NCI-H82 treated with DMSO at 0.1 percent for 48 hours (cell line): ENCODE results near the gene TMX4.
"Not testable (repeated sequence)": the region's sequence is repeated elsewhere in the genome, so short reads cannot be mapped to it uniquely, and the experiment has no call there.

Source experiments
- DNase-seq: peaks from one replicate; lab custom pipeline; 2025; ENCODE audit not compliant: unreplicated experiment; lab: John Stamatoyannopoulos, UW

The TMX4 gene

GRCh38 chr20:8019246-8019997 lies at the start of gene TMX4:
Gene TMX4 (minus strand): TSS chr20:8019761. CDS start chr20:8019613, 148 bp downstream.
- peak; percentile 94 for DNase-seq

GRCh38 chr20:8067082-8067481 lies 47.5 kb upstream of the TMX4 start:
- DNase-seq: no peak

GRCh38 chr20:8066662-8067061 lies 47.1 kb upstream of the TMX4 start:
- no peak for DNase-seq

GRCh38 chr20:8065691-8066090 lies 46.1 kb upstream of the TMX4 start:
- DNase-seq: no peak

DNA sequence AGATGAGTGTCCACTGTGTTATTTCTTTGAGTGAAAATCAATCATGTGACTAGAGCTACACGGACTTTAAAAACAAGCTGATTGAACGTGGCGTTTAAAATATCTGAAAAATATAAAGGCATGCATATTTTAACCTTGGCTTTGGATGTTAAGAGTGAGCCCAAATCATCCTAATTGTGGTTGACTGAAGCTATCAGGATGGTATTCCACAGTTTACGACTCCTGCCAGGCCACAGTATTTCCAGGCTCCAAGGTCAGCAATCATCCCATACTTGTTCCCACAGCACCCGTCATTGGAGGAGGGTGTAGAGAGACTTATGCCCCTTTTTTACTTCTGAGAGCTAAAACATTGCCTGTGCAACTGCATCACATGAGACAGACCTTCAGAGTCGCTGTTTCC lies 43.2 kb upstream of the TMX4 start:
- no peak for DNase-seq

DNA sequence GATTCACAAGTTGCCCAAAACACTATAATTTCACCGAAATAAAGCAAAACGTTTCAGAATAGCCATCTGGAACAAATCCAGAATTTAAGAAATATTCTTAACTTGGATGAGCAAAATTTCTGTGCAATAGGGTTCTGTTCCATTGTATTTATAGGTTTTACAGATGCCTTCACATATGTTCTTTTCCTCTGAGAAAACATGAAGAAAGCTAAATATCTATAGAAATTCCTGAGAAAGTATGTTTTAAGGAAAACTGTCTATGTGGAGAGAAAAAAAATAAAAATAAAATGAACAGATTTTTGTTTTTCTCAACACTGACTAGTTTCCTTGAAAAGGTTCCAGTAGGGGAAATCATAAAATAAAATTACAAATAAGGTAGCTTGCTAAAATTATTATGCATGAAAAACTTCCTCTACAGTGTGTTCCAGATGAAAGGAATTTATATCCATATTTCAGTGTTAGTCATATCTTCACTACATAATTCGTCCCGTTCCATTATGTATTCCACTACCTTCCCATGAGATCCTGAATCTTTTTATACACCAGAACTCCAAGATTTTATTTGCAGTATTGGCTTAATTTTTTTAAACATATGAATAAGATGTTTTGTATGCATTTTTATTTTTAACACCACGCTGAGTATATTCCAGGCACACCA lies 42.4 kb upstream of the TMX4 start:
- no peak for DNase-seq

DNA sequence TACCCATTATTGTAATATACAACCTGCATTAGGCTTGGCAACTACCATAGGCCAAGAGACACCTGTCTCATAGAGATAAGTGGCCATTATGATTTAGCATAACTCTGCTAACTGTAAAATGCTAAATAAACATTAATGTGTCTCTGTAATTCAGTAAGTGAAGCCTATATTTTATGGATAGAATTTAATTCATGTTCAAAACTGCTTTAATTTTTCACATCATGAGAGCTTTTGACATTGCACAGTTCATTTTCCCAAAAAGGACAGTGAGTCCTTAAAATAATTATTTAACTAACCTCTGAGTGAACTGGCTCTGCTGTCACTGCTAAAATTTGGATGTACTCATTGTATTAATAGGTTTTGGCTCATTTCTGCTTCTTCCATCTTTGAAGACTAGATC lies 41.4 kb upstream of the TMX4 start:
- no peak for DNase-seq

DNA sequence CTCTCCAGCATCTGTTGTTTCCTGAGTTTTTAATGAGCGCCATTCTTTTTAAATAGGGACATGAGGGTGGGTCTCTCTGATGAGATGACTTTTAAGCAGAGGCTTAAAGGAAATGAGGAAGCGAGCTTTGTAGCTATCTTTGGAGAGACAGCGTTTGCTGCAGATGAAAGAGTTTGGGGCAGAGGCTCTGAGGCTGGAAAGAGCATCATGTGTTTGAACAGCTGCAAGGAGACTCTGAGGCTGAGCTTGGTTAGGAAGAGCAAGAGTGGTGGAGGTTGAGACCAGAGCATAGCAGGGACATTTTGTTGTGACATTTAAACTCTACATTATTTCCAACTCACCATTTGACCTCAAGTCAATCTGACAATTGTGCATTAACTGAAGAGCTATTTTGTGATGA lies 38.3 kb upstream of the TMX4 start:
- DNase-seq: no peak

DNA sequence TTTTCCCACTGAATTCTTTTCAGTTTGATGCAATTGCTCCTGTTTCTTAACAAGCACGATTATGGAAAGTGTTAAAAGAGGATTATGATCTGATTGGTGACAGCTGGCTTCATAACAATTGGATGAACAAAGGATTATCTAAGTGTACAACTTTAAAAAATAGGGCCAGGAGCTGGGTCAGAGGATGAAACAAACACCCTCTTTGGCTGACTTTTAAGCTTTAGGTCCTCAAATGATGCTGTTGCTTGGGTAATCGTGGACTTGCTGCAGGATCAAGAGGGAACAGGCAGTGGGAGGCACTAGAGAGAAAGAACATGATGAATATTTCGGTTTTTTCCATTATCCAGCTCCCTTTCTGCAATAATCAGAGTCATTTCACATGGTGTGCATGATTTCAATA lies 35.5 kb upstream of the TMX4 start:
- DNase-seq: peak; percentile 87

GRCh38 chr20:8050157-8050837 lies 30.7 kb upstream of the TMX4 start:
- no peak for DNase-seq

DNA sequence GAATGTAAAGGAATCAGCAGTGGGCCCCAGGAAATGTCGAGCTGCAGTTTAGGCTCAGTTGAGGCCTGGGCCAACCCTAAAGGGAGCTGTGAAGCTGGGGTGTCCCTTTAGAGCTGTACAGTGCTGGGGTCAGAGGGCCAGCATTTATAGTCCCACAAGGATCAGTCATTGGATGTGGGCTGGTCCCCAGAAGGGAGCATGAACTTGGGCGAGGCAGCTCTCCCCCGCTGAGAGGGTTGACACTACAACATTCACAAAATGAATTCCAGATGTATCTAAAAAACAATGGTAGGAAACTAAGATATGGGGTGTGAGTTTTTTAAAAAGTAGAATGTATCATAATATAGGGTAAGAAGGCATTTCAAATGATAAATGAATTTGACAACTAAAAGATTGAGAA lies 29.7 kb upstream of the TMX4 start:
- no peak for DNase-seq

GRCh38 chr20:8045946-8046345 lies 26.4 kb upstream of the TMX4 start:
- DNase-seq: no peak

GRCh38 chr20:8043687-8044282 lies 24.2 kb upstream of the TMX4 start:
- peak; percentile 59 for DNase-seq

- no peak for DNase-seq
Observed at GRCh38 chr20:8039042-8039441, 19.5 kb upstream of the TMX4 start.

- DNase-seq: no peak
Observed at GRCh38 chr20:8036771-8037170, 17.2 kb upstream of the TMX4 start.

GRCh38 chr20:8033151-8033841 lies 13.7 kb upstream of the TMX4 start:
- no peak for DNase-seq

DNA sequence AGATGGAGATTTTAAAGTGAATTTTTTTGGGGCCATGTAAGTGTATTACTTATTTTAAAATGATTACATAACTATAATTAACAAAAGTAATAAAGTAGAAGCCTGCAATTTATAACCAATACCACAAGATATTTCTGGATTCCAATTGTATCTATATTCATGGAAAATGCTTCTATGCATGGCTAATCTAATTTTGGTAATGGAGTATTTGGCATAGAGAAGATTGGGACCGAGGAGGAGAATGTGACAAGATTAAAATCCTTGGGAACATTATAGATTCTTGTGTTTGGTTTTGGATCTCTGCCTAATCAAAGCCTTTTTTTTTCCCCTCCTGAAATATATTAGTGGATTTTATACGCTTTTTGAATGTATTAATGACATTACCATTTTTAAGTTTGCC lies 12.9 kb upstream of the TMX4 start:
- no peak for DNase-seq

- DNase-seq: not testable (repeated sequence)
Observed at GRCh38 chr20:8031539-8031938, 12.0 kb upstream of the TMX4 start.

DNA sequence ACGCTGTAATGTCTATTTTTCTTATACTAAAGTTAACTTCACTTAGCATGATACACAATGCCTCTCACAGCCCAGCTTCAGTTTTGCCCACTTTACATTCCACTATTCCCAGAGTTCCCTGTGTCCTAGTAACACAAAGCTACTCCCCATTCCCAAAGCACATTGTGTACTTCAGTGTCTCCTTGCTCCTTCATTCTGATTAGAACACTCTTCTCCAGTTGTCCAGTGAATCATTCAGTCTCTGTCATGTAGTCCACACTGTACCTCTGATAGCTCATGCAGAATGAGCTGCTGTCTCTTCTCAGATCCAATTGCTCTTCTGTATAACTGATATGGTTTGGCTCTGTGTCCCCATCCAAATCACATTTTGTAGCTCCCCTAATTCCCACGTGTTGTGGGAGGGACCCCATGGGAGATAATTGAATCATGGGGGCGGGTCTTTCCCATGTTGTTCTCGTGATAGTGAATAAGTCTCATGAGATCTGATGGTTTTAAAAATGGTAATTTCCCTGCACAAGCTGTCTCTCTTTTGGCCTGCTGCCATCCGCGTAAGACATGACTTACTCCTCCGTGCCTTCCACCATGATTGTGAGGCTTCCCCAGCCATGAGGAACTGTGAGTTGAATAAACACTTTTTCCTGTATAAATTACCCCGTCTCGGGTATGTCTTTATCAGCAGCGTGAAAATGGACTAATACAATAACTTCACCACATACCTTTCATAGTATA lies 2.1 kb upstream of the TMX4 start:
- DNase-seq: no peak

DNA sequence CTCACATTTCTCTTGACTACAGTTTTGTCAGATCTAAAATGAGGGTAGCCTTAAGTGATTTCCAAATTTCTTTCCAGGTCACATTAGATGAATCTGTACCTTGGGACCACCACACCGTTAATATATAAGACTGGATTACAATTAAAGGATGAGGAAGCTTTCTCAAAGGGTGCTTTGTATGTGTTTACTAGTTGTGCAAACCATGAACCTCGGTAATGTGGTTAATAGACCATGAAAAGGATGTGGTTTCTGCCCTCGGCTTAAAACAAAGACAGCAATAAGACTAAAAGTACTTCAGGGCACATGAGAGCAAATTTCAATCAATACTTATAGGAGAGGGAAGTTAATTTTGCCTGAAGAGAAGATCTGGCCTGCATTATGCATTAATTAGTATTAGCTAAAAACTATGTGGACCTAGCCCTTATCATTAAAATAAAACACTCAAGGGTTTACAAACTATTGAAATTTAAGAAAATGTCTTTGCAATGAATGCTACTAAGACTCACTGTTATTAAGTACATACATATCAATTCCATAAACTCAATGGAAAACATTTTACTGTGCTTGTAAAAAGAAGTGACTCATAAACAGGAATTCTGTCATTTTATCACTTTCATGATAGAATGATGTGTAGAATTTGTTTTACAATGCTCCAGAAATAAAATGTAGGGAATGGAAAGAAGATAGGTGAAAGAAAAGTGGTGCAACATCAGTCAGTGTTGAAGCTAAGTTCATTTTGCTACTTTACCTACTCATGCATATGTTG lies 936 bp upstream of the TMX4 start:
- DNase-seq: peak; percentile 42
